SK-N-SH (cell line): ENCODE data around the gene DCUN1D3. TPM values are rescaled to one million over a fixed set of nuclear protein-coding genes. Genes with fewer than 3 reads are reported as not detected.
"Not testable (repeated sequence)": the region's sequence is repeated elsewhere in the genome, so short reads cannot be mapped to it uniquely, and the experiment has no call there.

Experiments used
- CTCF ChIA-PET: fragments of 300-600, 350-600 bp; formaldehyde crosslinking; extraction: SDS; loops from one replicate; lab custom pipeline; 2021; lab: Yijun Ruan, JAX
- POLR2A ChIA-PET: fragments of 350-600 bp; sonication (Branson Sonifier 250); formaldehyde crosslinking; extraction: SDS; loops from one replicate; lab custom pipeline; 2020; ENCODE audit warnings: antibody characterized with exemption, inconsistent platforms; lab: Yijun Ruan, JAX
- DNase-seq: peaks from one replicate; pipeline ENCODE4 v3.0.0; 2012
- H2AFZ ChIP-seq: fragments of 200-600 bp; sonication (generic); 2 replicates; pipeline ENCODE4 v1.8.1; 2016; ENCODE audit warnings: antibody characterized with exemption, mild to moderate bottlenecking, low read depth
- H3F3A ChIP-seq: fragments of 200-600 bp; sonication (generic); replicated peaks from 2 replicates; pipeline ENCODE3; 2016; ENCODE audit warnings: antibody characterized with exemption, mild to moderate bottlenecking; ENCODE audit not compliant: insufficient read depth
- H3K27ac ChIP-seq, 2 experiments: fragments of 200-500 bp in 1 of 2; fragments of 200-600 bp in 1 of 2; sonication (Bioruptor generic) in 1 of 2; sonication (generic), shearing (Covaris generic) in 1 of 2; 2 replicates each; pipeline versions ENCODE4 v1.5.1 to v1.6.1; 2014 to 2016; ENCODE audit warnings: low read depth in 2 of 2, inconsistent platforms in 1 of 2, low read length in 1 of 2, mild to moderate bottlenecking in 1 of 2, mixed read lengths in 1 of 2
- H3K27me3 ChIP-seq: fragments of 200-600 bp; sonication (generic), shearing (Covaris generic); 2 replicates; pipeline ENCODE4 v1.6.1; 2016; ENCODE audit warnings: mixed run types; ENCODE audit not compliant: insufficient read depth
- H3K36me3 ChIP-seq, 2 experiments: fragments of 200-500 bp in 1 of 2; fragments of 200-600 bp in 1 of 2; sonication (Bioruptor generic) in 1 of 2; sonication (generic) in 1 of 2; replicated peaks in 1 of 2; 2 replicates each; pipeline versions ENCODE3 to v1.5.1; 2014 to 2016; ENCODE audit warnings: low read length in 1 of 2, mild to moderate bottlenecking in 1 of 2; ENCODE audit not compliant: insufficient read depth in 2 of 2, control insufficient read depth in 1 of 2
- H3K4me1 ChIP-seq, 2 experiments: fragments of 200-500 bp in 1 of 2; fragments of 200-600 bp in 1 of 2; sonication (Bioruptor generic) in 1 of 2; sonication (generic), shearing (Covaris generic) in 1 of 2; 2 replicates each; pipeline versions ENCODE4 v1.5.1 to v1.6.1; 2014 to 2016; ENCODE audit warnings: low read depth in 1 of 2, low read length in 1 of 2, mixed run types in 1 of 2; ENCODE audit not compliant: insufficient read depth in 2 of 2, control insufficient read depth in 1 of 2
- H3K4me2 ChIP-seq: fragments of 200-600 bp; sonication (generic), shearing (Covaris generic); 2 replicates; pipeline ENCODE4 v1.6.1; 2017; ENCODE audit warnings: mixed run types
- H3K4me3 ChIP-seq, 2 experiments: fragments of 200-500 bp in 1 of 2; fragments of 200-600 bp in 1 of 2; sonication (Bioruptor generic) in 1 of 2; sonication (generic), shearing (Covaris generic) in 1 of 2; 2 replicates each; pipeline versions ENCODE4 v1.5.1 to v1.8.1; 2014 to 2016; ENCODE audit warnings: low read depth in 2 of 2, inconsistent platforms in 1 of 2, low read length in 1 of 2, mild to moderate bottlenecking in 1 of 2, mixed read lengths in 1 of 2, moderate library complexity in 1 of 2
- H3K79me2 ChIP-seq: fragments of 200-600 bp; sonication (generic); 2 replicates; pipeline ENCODE4 v1.8.1; 2017; ENCODE audit warnings: mild to moderate bottlenecking; ENCODE audit not compliant: insufficient read depth
- H3K9ac ChIP-seq: fragments of 200-600 bp; sonication (generic); 2 replicates; pipeline ENCODE4 v1.6.1; 2017; ENCODE audit warnings: mixed run types
- H3K9me2 ChIP-seq: fragments of 200-600 bp; sonication (generic); 2 replicates; pipeline ENCODE4 v1.6.1; 2017; ENCODE audit warnings: mixed run types
- H3K9me3 ChIP-seq: fragments of 200-600 bp; sonication (generic); 2 replicates; pipeline ENCODE4 v1.6.1; 2017; ENCODE audit warnings: mixed run types, mild to moderate bottlenecking, moderate library complexity
- H4K20me1 ChIP-seq: fragments of 200-600 bp; sonication (generic); 2 replicates; pipeline ENCODE4 v1.6.1; 2017; ENCODE audit warnings: mild to moderate bottlenecking, mixed run types; ENCODE audit not compliant: insufficient read depth
- ELF1 ChIP-seq: IDR thresholded peaks from 2 replicates; pipeline ENCODE4 v1.4.0; 2012
- RAD21 ChIP-seq: IDR thresholded peaks from 2 replicates; pipeline ENCODE4 v1.6.1; 2012; ENCODE audit warnings: mild to moderate bottlenecking, low read length
- RCOR1 ChIP-seq: fragments of 150-350 bp; IDR thresholded peaks from 2 replicates; pipeline ENCODE4 v1.6.1; 2017; ENCODE audit warnings: antibody characterized with exemption, low read length
- REST ChIP-seq: IDR thresholded peaks from 2 replicates; pipeline ENCODE4 v1.6.1; 2012; ENCODE audit warnings: mild to moderate bottlenecking, low read depth, low read length, moderate library complexity
- RFX5 ChIP-seq: IDR thresholded peaks from 2 replicates; pipeline ENCODE4 v1.6.1; 2012; ENCODE audit warnings: mild to moderate bottlenecking, improper control_type of control experiment, low read length
- WGBS: methylation state at CpG from one replicate; pipeline ENCODE4 v1.1.6; 2017; ENCODE audit warnings: low lambda C conversion rate; 5-methylcytosine and 5-hydroxymethylcytosine counted together
- polyA plus RNA-seq, 3 experiments: library from polyadenylated mRNA; depleted of rRNA; stranded (reverse); fragments of >200 nt; gene quantifications; 2 replicates each; pipeline ENCODE4 v1.2.3, GENCODE V29; 2012
- small RNA-seq, 7 experiments: library from RNA; depleted of rRNA; stranded (forward); fragments of <200 nt; gene quantifications; one replicate each; pipeline ENCODE3, GENCODE V24; 2012
- TF ChIP-seq, protein P1 (sequence below): IDR thresholded peaks from 2 replicates; pipeline ENCODE4 v1.4.0; 2012; ENCODE audit warnings: low read depth, borderline replicate concordance
- TF ChIP-seq, protein P2 (sequence below): fragments of 200-600 bp; sonication (generic); IDR thresholded peaks from 2 replicates; pipeline ENCODE4 v1.6.1; 2017; ENCODE audit warnings: antibody characterized with exemption, mild to moderate bottlenecking, moderate library complexity

DCUN1D3 gene
- polyA plus RNA-seq, 1 of the 3 experiments (the other 2 are of a cell fraction): 4.7 TPM

DNA sequence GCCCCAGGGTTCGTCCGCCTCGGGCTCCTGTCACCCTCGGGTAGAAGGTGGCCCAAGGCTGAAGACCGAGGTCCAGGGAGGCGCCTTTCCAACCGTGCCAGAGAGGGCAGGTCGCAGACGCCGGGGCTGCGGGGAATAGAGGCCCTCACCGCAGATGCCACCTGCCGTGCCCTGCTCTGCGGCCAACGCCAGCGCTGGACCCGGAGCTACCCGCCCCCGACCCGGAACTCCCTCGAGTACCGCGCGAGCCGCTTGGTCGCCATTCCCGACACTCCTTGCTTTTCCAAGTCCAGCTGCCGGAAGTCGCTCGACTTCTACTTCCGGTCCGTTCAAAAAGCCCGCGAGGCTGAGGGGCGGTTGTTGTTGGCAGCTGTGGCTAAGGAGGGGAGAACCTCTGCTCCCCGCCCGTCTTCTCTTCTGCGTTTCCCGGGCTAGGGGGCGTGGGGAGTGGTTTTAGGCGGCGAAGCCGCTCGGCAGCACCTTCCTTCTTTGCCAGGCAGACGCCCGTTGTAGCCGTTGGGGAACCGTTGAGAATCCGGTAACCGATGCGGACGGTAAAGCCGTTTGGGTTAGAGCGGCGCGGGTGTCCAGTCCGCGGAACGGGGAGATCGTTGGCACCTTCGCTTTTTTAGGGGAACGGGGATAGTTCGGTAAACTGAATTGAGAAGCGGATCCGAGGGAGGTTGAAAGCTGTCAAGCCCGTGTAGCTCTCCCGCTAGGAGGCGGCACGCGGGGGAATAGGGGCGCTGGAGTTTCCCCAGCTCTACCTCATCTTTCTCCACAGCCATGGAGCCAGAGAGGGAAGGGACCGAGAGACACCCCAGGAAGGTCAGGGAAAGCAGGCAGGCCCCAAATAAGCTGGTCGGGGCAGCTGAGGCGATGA is 93.7 kb downstream of the DCUN1D3 start, which contains the start of the genes ERI2 and REXO5 (continued):
- TF ChIP-seq, protein P1, sequence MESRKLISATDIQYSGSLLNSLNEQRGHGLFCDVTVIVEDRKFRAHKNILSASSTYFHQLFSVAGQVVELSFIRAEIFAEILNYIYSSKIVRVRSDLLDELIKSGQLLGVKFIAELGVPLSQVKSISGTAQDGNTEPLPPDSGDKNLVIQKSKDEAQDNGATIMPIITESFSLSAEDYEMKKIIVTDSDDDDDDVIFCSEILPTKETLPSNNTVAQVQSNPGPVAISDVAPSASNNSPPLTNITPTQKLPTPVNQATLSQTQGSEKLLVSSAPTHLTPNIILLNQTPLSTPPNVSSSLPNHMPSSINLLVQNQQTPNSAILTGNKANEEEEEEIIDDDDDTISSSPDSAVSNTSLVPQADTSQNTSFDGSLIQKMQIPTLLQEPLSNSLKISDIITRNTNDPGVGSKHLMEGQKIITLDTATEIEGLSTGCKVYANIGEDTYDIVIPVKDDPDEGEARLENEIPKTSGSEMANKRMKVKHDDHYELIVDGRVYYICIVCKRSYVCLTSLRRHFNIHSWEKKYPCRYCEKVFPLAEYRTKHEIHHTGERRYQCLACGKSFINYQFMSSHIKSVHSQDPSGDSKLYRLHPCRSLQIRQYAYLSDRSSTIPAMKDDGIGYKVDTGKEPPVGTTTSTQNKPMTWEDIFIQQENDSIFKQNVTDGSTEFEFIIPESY: peak; percentile 89; the same call in 1 of the 2 replicates
- peak; percentile 90 for TF ChIP-seq ELF1
- no peak for TF ChIP-seq RAD21
- TF ChIP-seq RCOR1: no peak; the same call in 1 of the 2 replicates
- 0 out of 2 replicates have a peak, but pooled peaks have one; percentile 19 for TF ChIP-seq RFX5
- TF ChIP-seq, protein P2, sequence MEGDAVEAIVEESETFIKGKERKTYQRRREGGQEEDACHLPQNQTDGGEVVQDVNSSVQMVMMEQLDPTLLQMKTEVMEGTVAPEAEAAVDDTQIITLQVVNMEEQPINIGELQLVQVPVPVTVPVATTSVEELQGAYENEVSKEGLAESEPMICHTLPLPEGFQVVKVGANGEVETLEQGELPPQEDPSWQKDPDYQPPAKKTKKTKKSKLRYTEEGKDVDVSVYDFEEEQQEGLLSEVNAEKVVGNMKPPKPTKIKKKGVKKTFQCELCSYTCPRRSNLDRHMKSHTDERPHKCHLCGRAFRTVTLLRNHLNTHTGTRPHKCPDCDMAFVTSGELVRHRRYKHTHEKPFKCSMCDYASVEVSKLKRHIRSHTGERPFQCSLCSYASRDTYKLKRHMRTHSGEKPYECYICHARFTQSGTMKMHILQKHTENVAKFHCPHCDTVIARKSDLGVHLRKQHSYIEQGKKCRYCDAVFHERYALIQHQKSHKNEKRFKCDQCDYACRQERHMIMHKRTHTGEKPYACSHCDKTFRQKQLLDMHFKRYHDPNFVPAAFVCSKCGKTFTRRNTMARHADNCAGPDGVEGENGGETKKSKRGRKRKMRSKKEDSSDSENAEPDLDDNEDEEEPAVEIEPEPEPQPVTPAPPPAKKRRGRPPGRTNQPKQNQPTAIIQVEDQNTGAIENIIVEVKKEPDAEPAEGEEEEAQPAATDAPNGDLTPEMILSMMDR: peak; percentile 64
- peak; percentile 37; the same call in 1 of the 2 replicates for TF ChIP-seq REST

GRCh38 chr16:20805684-20806167 is 94.4 kb downstream of the DCUN1D3 start:
- Histone ChIP-seq H3K4me3 (peak overlapping the region; percentile 76 to 82), H3F3A (peaks cover 43% of the 10 kb centered on the region), H3K9ac (peak overlapping the region; percentile 80), H3K79me2 (peaks cover 26% of the 10 kb centered on the region; the same call in 1 of the 2 replicates), H2AFZ (peak overlapping the region; percentile 95), H3K4me2 (peak overlapping the region; percentile 93), H3K27ac (peak overlapping the region; percentile 80 to 84)
- ChIA-PET CTCF (interaction anchor here (1.0 to 2.1 kb wide), 3 partner anchors 11 to 44 kb away, joined by 3 to 8 read pairs (median 4); no protein-coding TSS in a partner anchor), POLR2A (interaction anchor here (1.2 to 1.8 kb wide), 3 partner anchors 10 to 94 kb away, joined by 5 to 8 read pairs (median 6); partner anchors contain the start of genes DCUN1D3 and LYRM1)
- DNase-seq, H3K9me3 ChIP-seq, H3K36me3 ChIP-seq, H4K20me1 ChIP-seq, H3K4me1 ChIP-seq, H3K27me3 ChIP-seq, H3K9me2 ChIP-seq: not testable (repeated sequence)
- WGBS: 9% methylated on average over 12 of the region's 12 CpGs

Small RNAs within 50 kb of the gene (small RNA-seq; reads per million reads assigned to genes)
- 0 reads per million in 7 experiments for gene RF00618

Other genes starting within 250 kb of the DCUN1D3 start
- gene ACSM1, start 202.7 kb downstream of the DCUN1D3 start, polyA plus RNA-seq (2012; rRNA removed): not detected in 2 replicates
- 20.0 and 24.8 TPM in 2 replicates for gene THUMPD1, start 158.5 kb downstream of the DCUN1D3 start, polyA plus RNA-seq (2012; rRNA removed)
- 0.44 and 0.80 TPM in 2 replicates for gene ACSM3, start 136.3 kb downstream of the DCUN1D3 start, polyA plus RNA-seq (2012; rRNA removed)
- 9.1 and 13.6 TPM in 2 replicates for gene ERI2, start 93.9 kb downstream of the DCUN1D3 start, polyA plus RNA-seq (2012; rRNA removed)
- gene REXO5, start 93.8 kb downstream of the DCUN1D3 start, polyA plus RNA-seq (2012; rRNA removed): 3.8 and 5.2 TPM in 2 replicates
- gene LYRM1, start 413 bp upstream of the DCUN1D3 start, polyA plus RNA-seq (2012; rRNA removed): 18.1 and 21.9 TPM in 2 replicates